HG02970 (cell line): Measurements from ENCODE around the gene SLC25A22.
A peak's percentile ranks its signal among the peaks of the same experiment; 100 is the strongest.

Experiments
- ATAC-seq: cut with Tn5 transposase; IDR thresholded peaks from one replicate; pipeline ENCODE4 v1.9.1; 2021; ENCODE audit warnings: mild to moderate bottlenecking, moderate library complexity, moderate number of reproducible peaks; ENCODE audit not compliant: unreplicated experiment, low FRiP score

The SLC25A22 gene

DNA sequence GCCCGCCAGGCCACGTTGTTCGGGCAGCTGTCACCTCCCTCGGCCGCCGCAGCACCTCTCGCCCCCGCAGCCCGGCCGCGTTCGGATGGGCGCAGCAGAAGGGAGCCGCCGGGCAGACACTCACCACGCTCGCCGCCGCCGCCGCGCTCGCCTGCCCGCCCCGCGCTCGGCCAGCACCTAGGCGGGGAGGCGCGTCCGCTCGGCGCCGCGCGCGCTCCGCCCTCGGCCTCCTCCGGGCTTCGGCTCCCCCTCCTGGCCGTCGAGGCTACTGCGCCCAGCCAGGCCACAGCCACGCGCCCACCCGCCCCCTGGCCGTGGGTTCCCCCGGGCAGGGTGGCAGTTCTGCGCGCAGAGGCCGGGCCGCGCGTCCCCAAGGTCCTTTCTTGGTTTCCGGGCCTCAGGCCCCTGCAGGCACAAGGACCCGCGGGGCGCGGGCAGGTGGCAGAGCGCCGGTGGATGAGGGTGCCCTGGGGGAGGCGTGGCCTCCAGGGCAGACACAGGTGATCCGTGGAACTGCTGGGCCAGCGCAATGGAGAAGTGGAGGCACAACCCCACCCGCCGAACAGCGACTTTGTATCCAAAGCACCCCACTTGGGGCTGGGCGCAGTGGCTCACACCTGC lies at the start of gene SLC25A22:
TSS of gene SLC25A22 (minus strand) at position 189 of the 621 bp plus-strand sequence. CDS start 3,275 bp downstream, outside the sequence.
- ATAC-seq = peak; percentile 52

DNA sequence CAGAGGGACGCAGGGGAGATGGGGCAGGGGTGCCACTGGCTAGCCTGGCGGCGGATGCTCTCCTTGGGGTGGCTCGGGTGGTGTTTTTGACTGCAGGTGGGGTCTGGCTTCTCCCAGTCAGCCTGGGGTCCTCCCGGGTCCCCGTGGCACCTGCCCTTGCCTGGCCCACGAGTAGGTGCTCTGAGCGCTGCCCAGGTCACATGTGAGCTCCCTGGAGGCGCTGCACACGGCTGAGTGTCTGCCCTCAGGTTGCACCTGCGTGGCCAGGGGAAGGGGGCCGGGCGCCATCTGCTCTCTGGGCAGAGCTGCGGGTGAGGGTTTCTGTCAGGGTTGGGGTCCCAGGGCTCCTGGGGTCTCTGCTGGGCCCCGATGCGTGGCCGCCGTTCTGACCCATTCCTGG lies 49.8 kb upstream of the SLC25A22 start:
- ATAC-seq = no peak

DNA sequence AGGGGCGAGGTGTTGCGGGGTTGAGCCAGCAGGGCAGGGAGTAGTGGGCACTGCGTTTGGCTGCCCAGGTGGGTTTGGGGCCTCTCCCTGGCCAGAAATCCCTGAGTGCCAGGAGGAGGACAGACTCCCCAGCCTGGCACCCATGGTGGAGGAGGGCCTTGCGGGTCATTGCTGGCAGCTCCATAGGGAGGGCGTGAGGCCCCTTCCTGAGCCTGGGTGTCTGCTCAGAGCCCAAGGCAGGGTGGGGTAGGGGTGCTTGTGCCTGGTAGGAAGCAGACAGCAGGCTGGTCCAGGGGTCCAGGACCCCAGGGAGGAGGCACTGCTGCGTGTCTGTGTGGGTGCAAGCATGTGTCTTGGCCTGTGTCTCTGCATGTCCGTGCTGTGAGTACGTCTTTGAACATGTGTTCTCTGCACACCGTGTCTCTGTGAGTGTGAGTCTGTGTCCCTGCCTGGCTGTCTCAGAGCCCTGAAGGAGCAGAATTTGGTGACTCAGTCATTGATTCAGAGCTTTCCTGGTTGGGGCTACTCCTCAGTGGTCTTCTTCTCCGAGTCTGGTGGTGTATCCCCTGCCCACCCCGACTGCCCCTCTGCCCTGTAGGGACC lies 48.5 kb upstream of the SLC25A22 start:
- ATAC-seq = no peak

DNA sequence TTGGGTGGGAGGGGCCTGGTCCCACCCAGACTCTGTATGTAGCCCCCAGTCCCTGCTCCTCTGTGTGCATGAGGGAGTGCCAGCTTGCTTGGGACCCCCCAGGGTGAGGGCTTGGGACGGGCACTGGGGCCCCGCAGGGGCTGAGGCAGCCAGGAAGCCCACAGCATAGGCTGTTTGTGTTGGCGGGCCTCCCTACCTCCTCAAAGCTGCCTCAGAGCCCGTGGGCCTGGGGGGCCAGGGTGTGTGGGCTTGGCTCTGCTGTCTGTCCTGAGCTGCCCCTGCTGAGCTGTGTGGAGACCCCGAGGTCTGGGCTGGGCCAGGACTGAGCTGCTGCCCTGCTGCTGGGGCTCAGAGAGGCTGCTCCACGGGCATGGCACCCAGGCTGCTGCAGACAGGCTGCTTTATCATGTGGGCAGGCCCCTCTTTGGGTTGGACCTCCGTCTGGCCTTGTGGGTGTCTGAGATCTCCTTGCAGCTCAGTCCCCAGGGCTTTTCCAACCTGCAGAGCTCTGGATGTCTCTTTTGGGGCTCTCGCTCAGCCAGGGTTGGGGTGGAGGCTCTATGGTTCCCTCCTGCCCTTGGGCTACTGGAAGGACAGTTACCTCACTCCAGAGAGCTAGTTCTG lies 47.9 kb upstream of the SLC25A22 start:
- no peak for ATAC-seq

DNA sequence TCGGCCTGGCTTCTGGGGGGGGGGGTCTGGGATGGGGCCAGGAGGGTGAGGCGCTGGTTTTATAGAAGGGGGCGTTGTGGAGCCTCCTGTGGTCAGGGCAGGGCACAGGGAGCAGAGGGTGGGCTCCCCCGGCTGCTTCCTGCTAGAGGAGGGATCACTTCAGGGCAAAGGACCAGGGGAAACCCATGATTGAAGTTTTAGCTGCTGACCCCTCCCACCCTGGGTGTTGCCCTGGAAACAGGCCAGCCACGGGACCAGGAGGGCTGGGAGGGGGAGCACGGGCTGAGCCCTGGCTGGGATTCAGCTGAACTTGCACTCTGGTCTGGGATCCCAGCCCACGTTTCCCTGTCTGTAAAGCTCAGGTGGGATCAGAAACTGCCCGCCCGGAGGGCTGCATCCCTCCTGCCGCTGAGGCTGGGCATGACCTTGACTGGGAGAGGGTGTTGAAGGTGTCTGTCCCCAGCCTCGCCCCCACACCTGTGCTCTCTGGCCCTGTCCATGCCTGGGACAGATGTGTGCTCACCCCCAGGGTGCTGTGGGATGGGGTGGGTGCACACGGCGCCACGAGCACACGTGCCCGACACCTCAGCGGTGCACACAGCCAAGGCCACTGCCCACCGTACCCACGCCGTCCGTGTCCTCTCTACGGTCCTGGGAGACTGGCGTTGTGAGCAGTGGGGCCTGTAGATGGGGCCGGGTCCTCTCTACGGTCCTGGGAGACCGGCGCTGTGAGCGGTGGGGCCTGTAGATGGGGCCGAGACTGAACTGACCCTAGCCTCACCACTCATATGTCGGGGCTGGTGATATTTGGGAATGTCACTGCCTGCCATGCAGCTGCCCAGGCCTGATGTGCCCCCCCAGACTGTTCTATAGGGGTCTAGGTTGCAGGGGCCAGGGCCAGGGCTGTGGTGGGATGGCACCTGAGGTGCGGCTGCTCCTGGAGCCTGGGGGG lies 46.9 kb upstream of the SLC25A22 start:
- ATAC-seq = no peak

DNA sequence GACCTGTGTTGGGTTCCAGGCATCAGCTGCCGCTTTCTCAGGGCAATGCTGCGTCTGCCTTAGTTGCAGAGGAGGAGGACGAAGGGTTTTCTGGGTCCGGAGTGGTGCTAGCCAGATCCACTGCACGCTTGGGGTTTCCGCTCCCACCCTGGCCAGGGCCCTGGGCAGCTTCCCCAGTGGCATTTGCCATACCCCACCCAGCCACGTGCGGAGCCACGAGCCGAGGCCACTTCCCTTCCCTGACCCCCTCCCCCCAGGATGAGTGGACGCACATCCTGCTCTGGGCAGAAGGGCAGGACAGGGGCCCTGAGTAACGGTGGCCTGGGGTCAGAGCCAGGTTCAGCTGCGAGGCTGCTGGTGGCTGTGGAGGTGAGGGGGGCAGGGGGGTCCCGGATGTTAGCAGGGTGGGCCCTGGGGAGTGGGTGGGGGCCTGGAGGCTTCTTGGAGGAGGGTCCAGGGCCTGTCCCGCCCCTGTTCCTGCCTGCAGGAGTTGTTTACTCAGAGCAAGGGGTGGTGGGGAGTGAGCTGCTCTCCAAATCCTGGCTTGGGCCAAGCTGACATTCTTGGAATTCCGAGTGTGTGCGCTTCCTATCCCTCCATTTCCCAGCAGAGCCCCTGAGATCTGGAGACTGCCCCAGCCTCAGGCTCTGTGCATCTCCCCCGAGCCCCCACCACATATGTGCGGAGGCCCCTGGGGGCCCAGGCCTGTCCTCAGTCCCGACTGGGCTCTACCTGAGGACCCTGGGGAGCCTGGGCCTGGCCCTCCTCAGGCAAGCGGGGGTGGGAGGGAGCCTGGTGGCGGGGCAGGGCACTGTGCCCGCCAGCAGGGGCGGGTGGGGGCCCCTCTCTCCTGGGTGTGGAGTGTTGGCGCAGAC lies 46.0 kb upstream of the SLC25A22 start:
- no peak for ATAC-seq

DNA sequence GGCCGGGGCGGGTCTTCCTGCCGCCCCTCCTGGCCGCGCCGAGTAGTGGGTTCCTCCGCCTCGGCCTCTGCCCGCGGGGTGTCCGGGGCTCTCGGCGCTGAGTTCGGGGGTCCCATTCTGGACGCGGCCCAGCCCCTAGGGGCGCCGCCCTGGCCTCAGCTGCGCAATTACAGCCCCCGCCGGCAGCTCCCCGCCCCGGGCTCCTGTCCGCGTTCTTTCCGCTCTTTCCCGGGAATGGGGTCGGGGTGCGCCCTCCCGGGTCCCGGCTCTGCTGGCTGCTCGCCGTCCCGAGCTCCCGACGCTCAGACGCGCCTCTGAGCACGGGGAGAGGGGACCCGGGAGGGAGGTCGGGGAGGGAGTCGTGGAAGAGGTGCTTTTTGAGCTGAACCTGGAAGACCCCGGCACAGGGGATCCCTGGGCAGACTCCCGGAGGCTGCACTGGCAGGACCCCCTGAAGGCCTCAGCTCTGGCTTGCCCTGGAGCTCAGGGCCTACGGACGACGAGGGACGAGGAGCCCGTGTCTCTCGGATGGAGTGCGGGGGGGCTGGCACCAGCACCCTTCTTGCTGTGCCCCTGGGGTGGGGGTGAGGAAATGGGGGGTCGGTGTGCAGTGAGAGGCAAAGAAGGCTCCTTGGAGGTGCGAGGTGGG lies 45.1 kb upstream of the SLC25A22 start:
- peak; percentile 3 for ATAC-seq

DNA sequence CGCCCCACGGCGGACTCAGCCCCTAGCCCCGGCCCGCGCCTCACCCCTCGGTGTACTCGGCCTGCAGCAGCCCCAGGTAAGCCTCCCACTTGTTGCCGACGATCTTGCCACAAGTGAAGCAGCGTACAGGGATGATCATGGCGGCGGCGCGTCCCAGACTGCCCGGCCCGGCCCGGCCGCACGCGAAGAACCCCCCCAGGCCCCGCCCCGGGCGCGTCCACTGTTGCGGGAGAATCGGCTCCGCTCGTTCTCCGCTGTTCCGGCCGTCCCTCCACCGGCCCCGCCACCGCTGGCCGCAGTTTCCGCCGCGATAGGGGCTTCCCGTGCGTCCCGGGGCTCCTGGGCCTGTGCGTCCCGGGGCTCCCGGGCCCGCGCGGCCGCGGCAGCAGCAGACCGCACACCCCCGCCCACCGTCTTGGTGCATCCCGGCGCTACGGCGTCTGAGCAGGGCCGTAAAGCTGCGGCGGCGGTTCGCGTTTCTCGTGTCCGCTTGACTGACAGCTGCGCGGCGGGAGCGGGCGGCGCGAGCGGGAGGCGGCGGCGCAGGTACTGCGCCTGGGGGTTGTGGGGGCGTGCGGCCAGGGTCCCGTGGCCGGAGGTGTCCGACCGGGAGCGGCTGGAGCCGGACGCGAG lies 44.4 kb upstream of the SLC25A22 start, which contains the start of the genes POLR2L and TSPAN4:
TSS of gene POLR2L (minus strand) at position 160 of the 633 bp plus-strand sequence. CDS start at position 139, 21 bp downstream.
TSS of gene TSPAN4 (plus strand) at position 483 of the 633 bp plus-strand sequence. CDS start 7,453 bp downstream, outside the sequence.
- ATAC-seq = peak; percentile 53

DNA sequence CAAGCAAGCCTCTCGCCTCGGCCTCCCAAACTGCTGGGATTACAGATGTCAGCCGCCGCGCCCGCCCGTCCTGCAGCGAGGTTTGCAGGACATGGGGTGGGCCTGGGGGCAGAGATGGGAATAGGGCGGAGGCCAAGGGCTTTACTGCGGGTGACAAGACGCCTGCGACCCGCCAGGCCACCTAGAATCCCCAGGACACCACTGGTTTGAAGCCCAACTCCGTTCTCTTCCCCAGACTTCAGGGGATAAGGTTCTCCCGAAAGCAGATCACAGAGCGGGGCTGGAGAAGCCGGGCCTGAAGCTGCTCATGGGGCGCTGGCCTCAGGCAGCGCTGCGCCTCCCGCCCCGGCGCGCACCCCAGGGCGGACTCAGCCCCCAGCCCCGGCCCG lies 43.9 kb upstream of the SLC25A22 start:
- ATAC-seq = peak; percentile 3

DNA sequence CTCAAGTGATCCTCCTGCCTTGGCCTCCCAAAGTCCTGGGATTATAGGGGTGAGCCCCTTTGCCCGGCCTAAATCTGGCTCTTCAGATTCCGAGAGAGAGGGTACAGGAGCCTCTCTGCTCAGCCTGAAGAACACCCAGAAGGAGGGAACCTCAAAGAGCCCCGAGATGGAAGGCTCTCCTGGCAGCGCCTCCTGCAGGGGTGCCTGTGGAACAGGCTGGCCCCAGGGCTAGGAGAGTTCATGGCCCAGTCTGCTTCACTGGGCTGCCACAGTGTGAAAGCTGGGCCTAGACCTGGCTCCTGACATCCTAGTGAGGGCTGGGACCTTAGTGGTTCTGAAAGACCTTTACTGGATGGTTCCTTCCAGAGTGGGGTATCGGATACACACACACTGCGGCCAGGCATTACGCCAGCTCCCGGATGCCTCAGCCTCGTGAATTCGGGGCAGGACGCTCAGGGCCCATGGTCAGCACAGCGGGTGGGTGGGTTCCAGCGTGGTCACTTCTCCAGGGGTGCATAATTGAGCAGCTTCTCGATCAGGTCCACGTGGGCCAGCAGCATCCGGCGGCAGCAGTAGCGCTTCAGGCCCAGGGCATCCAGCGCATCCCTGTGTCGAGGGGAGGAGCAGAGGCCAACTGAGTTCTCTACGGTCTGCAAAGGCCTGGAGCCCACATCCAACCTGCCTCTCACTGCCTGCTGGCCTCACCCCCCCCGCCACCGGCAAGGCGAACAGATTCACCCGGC lies 42.0 kb upstream of the SLC25A22 start:
- ATAC-seq = no peak

DNA sequence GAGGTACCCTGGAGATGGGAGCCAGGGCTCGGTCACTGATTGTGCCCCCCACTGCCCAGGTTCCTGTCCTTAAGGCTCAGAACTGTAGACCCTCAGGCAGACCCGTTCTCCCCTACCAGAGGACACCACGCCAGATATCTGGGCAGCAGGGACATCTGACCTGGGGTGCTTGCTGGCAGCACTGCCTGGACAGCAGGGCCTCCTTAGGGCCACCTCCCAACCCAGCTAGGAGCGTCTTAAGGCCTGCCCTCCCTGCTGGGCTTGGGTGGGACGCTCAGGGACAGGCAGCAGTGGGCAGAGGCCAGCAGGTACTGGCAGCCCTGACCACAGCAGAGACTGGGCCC lies 41.2 kb upstream of the SLC25A22 start:
- ATAC-seq = no peak

DNA sequence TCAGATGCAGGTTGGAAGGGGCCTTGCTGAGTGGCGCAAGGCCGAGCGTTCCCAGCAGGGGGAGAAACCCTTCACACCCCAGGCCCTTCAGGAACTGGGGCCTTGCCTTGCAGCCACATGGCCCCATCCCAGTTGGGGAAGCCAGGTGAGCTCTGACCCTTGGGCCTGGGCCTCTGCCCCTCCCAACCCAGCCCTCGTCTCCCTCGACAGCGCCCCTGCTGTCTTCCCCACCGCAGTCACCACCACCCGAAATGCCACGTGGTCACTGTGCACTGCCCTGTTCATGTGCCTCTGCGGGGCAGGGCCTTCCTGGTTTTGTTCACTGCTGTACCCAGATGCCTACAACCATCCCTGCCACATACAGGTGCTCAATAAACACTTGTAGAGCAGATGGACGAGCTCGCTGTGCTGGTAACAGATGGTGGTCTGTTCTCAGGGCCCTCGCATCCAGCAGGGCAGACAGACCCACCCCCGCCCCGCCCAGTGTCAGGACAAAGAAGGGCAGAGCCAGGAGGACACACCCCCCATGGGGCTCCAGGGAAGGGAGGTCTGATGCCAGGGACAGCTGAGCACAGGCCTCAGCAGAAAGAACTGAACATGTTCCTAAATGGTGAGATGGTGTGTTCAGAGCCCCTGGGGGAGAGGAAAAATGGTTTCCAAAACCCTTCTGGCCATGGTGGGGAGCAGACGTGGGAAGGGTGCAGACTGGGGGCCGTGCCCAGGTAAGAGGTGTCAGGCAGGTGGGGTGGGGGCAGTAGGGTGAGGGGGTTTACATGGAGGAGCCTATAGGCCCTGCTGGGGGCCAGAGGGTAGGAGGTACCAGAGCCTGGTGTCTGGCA lies 40.6 kb upstream of the SLC25A22 start:
- ATAC-seq = no peak

DNA sequence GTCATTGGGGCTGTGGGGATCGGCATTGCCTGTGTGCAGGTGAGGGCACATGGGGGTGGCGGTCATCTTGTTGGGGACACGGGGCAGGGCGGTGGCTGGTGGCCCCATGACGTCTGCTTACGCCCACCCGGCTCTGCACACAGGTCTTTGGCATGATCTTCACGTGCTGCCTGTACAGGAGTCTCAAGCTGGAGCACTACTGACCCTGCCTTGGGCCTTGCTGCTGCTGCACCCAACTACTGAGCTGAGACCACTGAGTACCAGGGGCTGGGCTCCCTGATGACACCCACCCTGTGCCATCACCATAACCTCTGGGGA lies 39.9 kb upstream of the SLC25A22 start:
- ATAC-seq = no peak

DNA sequence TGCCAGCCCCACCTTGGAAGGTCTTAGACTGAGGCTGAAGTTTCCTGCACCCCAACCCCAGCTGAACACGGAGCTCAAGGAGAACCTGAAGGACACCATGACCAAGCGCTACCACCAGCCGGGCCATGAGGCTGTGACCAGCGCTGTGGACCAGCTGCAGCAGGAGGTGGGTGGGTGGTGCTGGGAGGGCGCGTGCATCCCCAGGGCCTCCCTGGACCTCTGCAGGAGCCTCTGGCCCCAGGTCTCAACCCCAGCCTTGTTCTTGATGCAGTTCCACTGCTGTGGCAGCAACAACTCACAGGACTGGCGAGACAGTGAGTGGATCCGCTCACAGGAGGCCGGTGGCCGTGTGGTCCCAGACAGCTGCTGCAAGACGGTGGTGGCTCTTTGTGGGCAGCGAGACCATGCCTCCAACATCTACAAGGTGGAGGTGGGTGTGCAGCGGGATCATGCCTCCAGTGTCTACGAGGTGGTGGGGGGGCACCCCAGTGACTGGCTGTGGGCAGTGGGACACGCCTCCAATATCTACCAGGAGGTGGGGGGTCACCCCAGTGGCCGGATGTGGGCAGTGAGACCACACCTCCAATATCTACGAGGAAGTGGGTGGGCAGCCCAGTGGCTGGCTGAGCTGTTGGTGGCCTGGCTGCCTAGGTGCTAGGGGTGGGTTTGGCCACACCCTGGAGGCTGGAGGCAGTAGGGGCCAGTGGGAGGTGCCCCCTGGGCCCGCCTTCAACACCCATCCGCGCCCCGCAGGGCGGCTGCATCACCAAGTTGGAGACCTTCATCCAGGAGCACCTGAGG lies 39.3 kb upstream of the SLC25A22 start:
- no peak for ATAC-seq

DNA sequence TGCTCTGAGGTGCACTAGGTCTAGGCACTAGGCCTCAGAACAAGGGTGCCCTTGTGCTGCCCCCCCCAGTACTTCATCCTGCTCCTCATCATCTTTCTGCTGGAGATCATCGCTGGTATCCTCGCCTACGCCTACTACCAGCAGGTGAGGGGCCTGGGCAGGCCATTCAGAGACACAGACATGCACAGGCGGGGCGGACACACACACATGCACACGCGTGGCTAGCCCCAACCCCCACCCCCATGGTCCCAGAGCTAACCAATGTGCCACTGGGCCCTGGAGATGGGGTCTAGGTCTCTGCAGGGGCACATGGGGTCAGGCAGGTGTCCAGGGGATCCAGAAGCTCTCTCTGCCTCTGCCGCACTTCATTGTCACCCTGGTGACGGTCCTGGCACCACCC lies 38.6 kb upstream of the SLC25A22 start:
- no peak for ATAC-seq

DNA sequence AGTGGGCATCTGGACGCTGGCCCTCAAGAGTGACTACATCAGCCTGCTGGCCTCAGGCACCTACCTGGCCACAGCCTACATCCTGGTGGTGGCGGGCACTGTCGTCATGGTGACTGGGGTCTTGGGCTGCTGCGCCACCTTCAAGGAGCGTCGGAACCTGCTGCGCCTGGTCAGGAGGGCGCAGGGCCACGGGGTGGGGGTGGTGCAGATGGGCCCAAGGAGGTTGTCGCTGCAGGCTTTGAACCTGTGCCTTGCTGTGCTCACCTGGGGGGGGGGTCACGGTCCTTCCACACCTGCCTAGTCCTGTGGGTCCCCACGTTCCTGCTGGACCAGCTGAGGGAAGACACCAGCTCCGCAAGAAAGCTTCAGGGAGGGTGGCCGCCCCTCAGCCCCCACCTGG lies 38.2 kb upstream of the SLC25A22 start:
- no peak for ATAC-seq
